K562 (cell line): ENCODE measurements around the gene PCBP3. TPM values are rescaled to one million over a fixed set of nuclear protein-coding genes. Genes with fewer than 3 reads are reported as not detected.

Source experiments
- ATAC-seq: fragments of 200-7000 bp; cut with Tn5 transposase; 3 replicates; pipeline ENCODE4 v1.9.1; 2020; ENCODE audit warnings: moderate library complexity
- BruUV-seq: library from RNA; stranded (reverse); fragments of 400-500 nt; replicated peaks from 2 replicates; lab custom pipeline; 2021; lab: Mats Ljungman, UMichigan
- CTCF ChIA-PET: fragments of 300-600 bp; formaldehyde crosslinking; extraction: SDS; loops from one replicate; lab custom pipeline; 2021; ENCODE audit warnings: low intra/inter-chr PET ratio; lab: Yijun Ruan, JAX
- POLR2A ChIA-PET: fragments of 300-600, 350-650 bp; sonication (Branson Sonifier 250); formaldehyde crosslinking; extraction: SDS; loops from one replicate; lab custom pipeline; 2021; ENCODE audit warnings: antibody characterized with exemption, inconsistent platforms; lab: Yijun Ruan, JAX
- DNase-seq, 4 experiments: peaks; one replicate each; pipeline versions ENCODE4 v3.0.0 to v3.0.0-alpha.2; 2011 to 2018; ENCODE audit warnings: low spot score in 3 of 4, mixed read lengths in 3 of 4; ENCODE audit errors: extremely low read depth in 1 of 4
- FAIRE-seq: peaks from 2 replicates; lab custom pipeline; 2011; peaks lifted over from hg19 to GRCh38; lab: Jason Lieb, UNC
- H2AFZ ChIP-seq: 2 replicates; pipeline ENCODE4 v1.6.0; 2011; ENCODE audit warnings: low read depth, low read length, control low read depth, inconsistent platforms
- H3K27ac ChIP-seq: fragments of 200-600 bp; 3 replicates; pipeline ENCODE4 v1.8.0; 2011; ENCODE audit warnings: low read depth, mild to moderate bottlenecking, control low read depth, inconsistent platforms, low read length, moderate library complexity, mixed read lengths; ENCODE audit errors: extremely low read depth
- H3K27me3 ChIP-seq, 2 experiments: fragments of 300-600 bp in 1 of 2; 2 replicates in 1 of 2; 3 replicates in 1 of 2; pipeline versions ENCODE4 v1.6.0 to v1.8.0; 2011; ENCODE audit warnings: inconsistent platforms in 2 of 2, low read length in 2 of 2, mild to moderate bottlenecking in 1 of 2, mixed read lengths in 1 of 2, moderate library complexity in 1 of 2; ENCODE audit not compliant: control insufficient read depth in 2 of 2, insufficient read depth in 2 of 2
- H3K36me3 ChIP-seq: fragments of 300-600 bp; 3 replicates; pipeline ENCODE4 v1.8.0; 2011; ENCODE audit warnings: mild to moderate bottlenecking, low read length, inconsistent platforms; ENCODE audit not compliant: control insufficient read depth, insufficient read depth
- H3K4me1 ChIP-seq, 2 experiments: fragments of 200-600 bp in 1 of 2; replicated peaks in 1 of 2; 2 replicates in 1 of 2; 3 replicates in 1 of 2; pipeline versions ENCODE4 v1.5.1 to v1.8.0; 2011; ENCODE audit warnings: inconsistent platforms in 2 of 2, low read length in 2 of 2, mild to moderate bottlenecking in 1 of 2, mixed read lengths in 1 of 2, moderate library complexity in 1 of 2; ENCODE audit not compliant: control insufficient read depth in 2 of 2, insufficient read depth in 2 of 2
- H3K4me2 ChIP-seq: 2 replicates; pipeline ENCODE4 v1.6.1; 2011; ENCODE audit warnings: low read length, control low read depth, inconsistent platforms, mixed read lengths; ENCODE audit not compliant: insufficient read depth
- H3K4me3 ChIP-seq: fragments of 200-600 bp; sonication (generic), shearing (Covaris generic); 2 replicates; pipeline ENCODE4 v1.5.1; 2016; ENCODE audit warnings: control low read depth, inconsistent platforms
- H3K79me2 ChIP-seq: fragments of 200-600 bp; 3 replicates; pipeline ENCODE4 v1.8.0; 2011; ENCODE audit warnings: low read length, inconsistent platforms; ENCODE audit not compliant: control insufficient read depth, insufficient read depth
- H3K9ac ChIP-seq, 2 experiments: 2 replicates each; pipeline versions ENCODE4 v1.6.0 to v1.6.1; 2011; ENCODE audit warnings: low read depth in 2 of 2, low read length in 2 of 2, control low read depth in 1 of 2, inconsistent platforms in 1 of 2, mild to moderate bottlenecking in 1 of 2, mixed read lengths in 1 of 2; ENCODE audit not compliant: insufficient read depth in 1 of 2
- H3K9me1 ChIP-seq: one replicate; pipeline ENCODE4 v1.6.0; 2011; ENCODE audit warnings: inconsistent platforms, mild to moderate bottlenecking, low read length, moderate library complexity; ENCODE audit not compliant: control insufficient read depth, insufficient read depth
- H3K9me3 ChIP-seq: replicated peaks from 2 replicates; pipeline ENCODE4 v1.5.1; 2011; ENCODE audit warnings: low read depth, low read length, inconsistent platforms; ENCODE audit not compliant: control insufficient read depth, insufficient read depth
- H4K20me1 ChIP-seq: replicated peaks from 2 replicates; pipeline ENCODE4 v1.6.1; 2011; ENCODE audit warnings: low read length, inconsistent platforms, mixed read lengths; ENCODE audit not compliant: control insufficient read depth, insufficient read depth
- BCOR ChIP-seq: fragments of 450-650 bp; IDR thresholded peaks from 2 replicates; pipeline ENCODE4 v1.6.1; 2016
- CHD2 ChIP-seq: IDR thresholded peaks from 2 replicates; pipeline ENCODE4 v1.6.1; 2011; ENCODE audit warnings: low read depth, low read length
- FOXM1 ChIP-seq, 2 experiments: fragments of 450-650 bp in 1 of 2; sonication (generic) in 1 of 2; formaldehyde crosslinking in 1 of 2; IDR thresholded peaks; 2 replicates each; pipeline versions ENCODE4 v1.6.1 to v1.9.0; 2017 to 2022; ENCODE audit warnings: low read depth in 2 of 2, mild to moderate bottlenecking in 2 of 2, missing genetic modification reagents in 1 of 2, moderate library complexity in 1 of 2
- MYC ChIP-seq, 2 experiments: fragments of 250-450 bp in 1 of 2; sonication (Bioruptor Pico) in 1 of 2; IDR thresholded peaks; 2 replicates each; pipeline versions ENCODE4 v1.5.1 to v1.6.1; 2012 to 2021; ENCODE audit warnings: low read depth in 2 of 2, borderline replicate concordance in 1 of 2, improper control_type of control experiment in 1 of 2, low read length in 1 of 2, mild to moderate bottlenecking in 1 of 2, moderate library complexity in 1 of 2
- SMARCE1 ChIP-seq: fragments of 450-650 bp; IDR thresholded peaks from 2 replicates; pipeline ENCODE4 v1.7.1; 2016; ENCODE audit warnings: mild to moderate bottlenecking
- STAG1 ChIP-seq: sonication (generic); formaldehyde crosslinking; IDR thresholded peaks from 2 replicates; pipeline ENCODE4 v1.5.0; 2020; ENCODE audit warnings: missing genetic modification reagents, borderline replicate concordance
- WGBS: fragments of 100-300 bp; shearing (Covaris generic); methylation state at CpG from one replicate; pipeline ENCODE4 v1.1.6; 2016; ENCODE audit warnings: low coverage, mixed read lengths; ENCODE audit not compliant: insufficient coverage; ENCODE audit errors: missing lambda C conversion rate; 5-methylcytosine and 5-hydroxymethylcytosine counted together
- in situ Hi-C: fragments of 300-500 bp; cut with MboI; formaldehyde crosslinking; loops from 4 replicates; pipeline ENCODE4 v1.15.0; 2018; ENCODE audit warnings: inconsistent platforms, mixed read lengths
- intact Hi-C: fragments of 100-400 bp; cut with micrococcal nuclease; formaldehyde crosslinking; loops from 2 replicates; pipeline ENCODE4 v1.14.2; 2022
- polyA plus RNA-seq, 8 experiments: library from polyadenylated mRNA; depleted of rRNA in 4 of 8; stranded (reverse) in 5 of 8; unstranded in 3 of 8; fragments of >200 nt; fragmentation: Nextera tagmentation in 2 of 8; fragmentation: Illumina TruSeq in 1 of 8; extraction: Ambion mirVana in 2 of 8; extraction: Trizol in 1 of 8; gene quantifications; 2 replicates each; pipeline versions ENCODE4 v1.2.1 to v1.2.3, GENCODE V29; 2011 to 2014; ENCODE audit warnings: inconsistent platforms in 1 of 8, missing spikeins in 1 of 8
- total RNA-seq, 7 experiments: library from RNA; depleted of rRNA in 6 of 7; stranded (reverse); fragments of >200 nt in 6 of 7; fragmentation: Illumina TruSeq in 2 of 7; extraction: Trizol in 2 of 7; gene quantifications; 2 replicates each; pipeline versions ENCODE4 v1.2.1 to v1.2.3, GENCODE V29; 2011 to 2021; ENCODE audit warnings: low replicate concordance in 1 of 7
- TF ChIP-seq, protein P1 (sequence below): fragments of 250-450 bp; sonication (Bioruptor Pico); IDR thresholded peaks from 2 replicates; pipeline ENCODE4 v1.5.1; 2021; ENCODE audit warnings: mild to moderate bottlenecking
- TF ChIP-seq, protein P2 (sequence below): fragments of 250-450 bp; sonication (Bioruptor Pico); IDR thresholded peaks from 2 replicates; pipeline ENCODE4 v1.9.0; 2021; ENCODE audit warnings: mild to moderate bottlenecking

The PCBP3 gene
- total and polyA plus RNA-seq, 9 of the 15 experiments (the other 6 are each of a cell fraction or from before 2014, with no cell fraction given): 0.18 TPM; not detected in 8

DNA sequence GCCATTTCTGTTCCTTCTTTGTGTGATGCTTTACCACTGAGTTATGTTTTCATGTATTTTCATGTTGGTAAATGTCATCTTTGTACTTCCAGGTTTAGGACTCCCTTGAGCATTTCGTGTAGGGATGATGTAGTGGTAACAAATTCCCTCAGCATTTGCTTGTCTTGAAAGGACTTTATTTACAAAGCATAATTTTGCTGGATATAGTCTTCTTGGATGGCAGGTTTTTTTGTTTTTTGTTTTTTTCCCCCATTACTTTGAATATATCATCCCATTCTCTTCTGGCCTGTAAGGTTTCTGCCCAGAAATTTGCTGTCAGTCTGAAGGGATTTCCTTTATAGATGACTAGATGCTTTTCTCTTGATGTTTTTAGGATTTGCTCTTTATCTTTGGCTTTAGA, 133.4 kb downstream of the PCBP3 start:
- TF ChIP-seq FOXM1 (IDR thresholded peaks at IDR 0.05; ENCODE audit: low read depth): no peak
- TF ChIP-seq FOXM1 (CRISPR knock-in tag; IDR thresholded peaks at IDR 0.05; ENCODE audit: low read depth): no peak
- no peak for TF ChIP-seq STAG1 (CRISPR knock-in tag)
- no peak for TF ChIP-seq SMARCE1
- no peak for TF ChIP-seq BCOR
- H3K27ac ChIP-seq: no peak overlapping the region
- H3K79me2 ChIP-seq: no peaks in the 10 kb centered on the region
- DNase-seq (no peak), FAIRE-seq (no peak), ATAC-seq (no peak)
- H3K9ac ChIP-seq: no peak overlapping the region
- no peaks in the 10 kb centered on the region for H3K27me3 ChIP-seq
- WGBS: 4% methylated on average over 1 of the region's 1 CpG
- in situ Hi-C loops (no loop called here), intact Hi-C loops (no loop called here)
- BruUV-seq: no TSS peak
- H3K4me2 ChIP-seq: no peak overlapping the region
- POLR2A ChIA-PET: no interaction called here
- H3K9me3 ChIP-seq: no peaks in the 10 kb centered on the region
- no peaks in the 10 kb centered on the region for H3K36me3 ChIP-seq
- no peak overlapping the region for H2AFZ ChIP-seq
- no peaks in the 10 kb centered on the region for H4K20me1 ChIP-seq
- CTCF ChIA-PET: no interaction called here
- H3K9me1 ChIP-seq: no peaks in the 10 kb centered on the region
- no peak overlapping the region for H3K4me3 ChIP-seq
- no peaks in the 10 kb centered on the region for H3K4me1 ChIP-seq

DNA sequence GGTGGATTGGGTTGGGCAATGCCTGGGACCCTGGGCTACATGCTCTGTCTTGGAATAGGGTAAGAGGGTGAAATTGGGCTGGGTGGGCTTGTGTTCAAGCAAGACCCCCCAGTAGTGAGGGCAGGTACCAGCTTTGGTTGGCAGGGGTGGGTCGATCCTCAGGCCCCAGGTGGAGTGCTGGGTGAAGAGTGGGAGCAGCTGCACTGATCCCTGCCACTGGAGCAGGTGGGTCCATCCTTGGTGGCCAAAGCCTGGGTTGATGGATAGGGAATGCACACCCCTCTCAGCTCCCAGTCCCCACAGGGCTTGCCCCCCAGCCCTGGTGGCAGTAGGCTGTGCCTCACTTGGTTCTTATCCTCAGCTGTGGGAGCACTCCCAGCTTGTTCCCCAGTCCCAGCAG, 135.2 kb downstream of the PCBP3 start:
- Histone ChIP-seq H4K20me1 (no peaks in the 10 kb centered on the region), H3K4me2 (no peak overlapping the region), H3K27me3 (peaks cover 5 to 8% of the 10 kb centered on the region in 2 experiments; a peak in 4 of 5 replicates), H3K79me2 (no peaks in the 10 kb centered on the region), H3K4me3 (no peak overlapping the region), H3K9me3 (no peaks in the 10 kb centered on the region), H3K4me1 (no peaks in the 10 kb centered on the region), H2AFZ (no peak overlapping the region), H3K9ac (no peak overlapping the region), H3K9me1 (no peaks in the 10 kb centered on the region), H3K27ac (no peak overlapping the region), H3K36me3 (no peaks in the 10 kb centered on the region)
- intact Hi-C loops: no loop called here
- BruUV-seq: no TSS peak
- 0% methylated on average over 1 of the region's 1 CpG for WGBS
- TF ChIP-seq, protein P1, sequence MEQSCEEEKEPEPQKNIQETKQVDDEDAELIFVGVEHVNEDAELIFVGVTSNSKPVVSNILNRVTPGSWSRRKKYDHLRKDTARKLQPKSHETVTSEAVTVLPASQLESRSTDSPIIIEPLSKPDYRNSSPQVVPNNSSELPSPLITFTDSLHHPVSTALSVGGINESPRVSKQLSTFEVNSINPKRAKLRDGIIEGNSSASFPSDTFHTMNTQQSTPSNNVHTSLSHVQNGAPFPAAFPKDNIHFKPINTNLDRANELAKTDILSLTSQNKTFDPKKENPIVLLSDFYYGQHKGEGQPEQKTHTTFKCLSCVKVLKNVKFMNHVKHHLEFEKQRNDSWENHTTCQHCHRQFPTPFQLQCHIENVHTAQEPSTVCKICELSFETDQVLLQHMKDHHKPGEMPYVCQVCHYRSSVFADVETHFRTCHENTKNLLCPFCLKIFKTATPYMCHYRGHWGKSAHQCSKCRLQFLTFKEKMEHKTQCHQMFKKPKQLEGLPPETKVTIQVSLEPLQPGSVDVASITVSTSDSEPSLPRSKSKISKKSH (CRISPR knock-in tag): no peak
- TF ChIP-seq CHD2: no peak
- TF ChIP-seq, protein P2, sequence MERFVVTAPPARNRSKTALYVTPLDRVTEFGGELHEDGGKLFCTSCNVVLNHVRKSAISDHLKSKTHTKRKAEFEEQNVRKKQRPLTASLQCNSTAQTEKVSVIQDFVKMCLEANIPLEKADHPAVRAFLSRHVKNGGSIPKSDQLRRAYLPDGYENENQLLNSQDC (CRISPR knock-in tag): no peak
- TF ChIP-seq MYC (IDR thresholded peaks at IDR 0.05; ENCODE audit: low read depth, low read length): no peak
- no peak for TF ChIP-seq MYC (CRISPR knock-in tag; IDR thresholded peaks at IDR 0.05; ENCODE audit: borderline replicate concordance, low read depth)
- ATAC-seq (no peak), FAIRE-seq (no peak), DNase-seq (no peak)
- in situ Hi-C loops: no loop called here
- ChIA-PET CTCF (no interaction called here), POLR2A (no interaction called here)
